GM23338 (cell line): ENCODE results near the gene ZNF483.

Source experiments
- CREB1 ChIP-seq: fragments of 250-450 bp; sonication (Bioruptor Pico); IDR thresholded peaks from 2 replicates; pipeline ENCODE4 v1.5.0; 2020; ENCODE audit warnings: low read depth, mild to moderate bottlenecking, moderate library complexity
- EZH2 ChIP-seq: fragments of 200-600 bp; sonication (generic); IDR thresholded peaks from one replicate; pipeline ENCODE4 v1.8.0; 2017; ENCODE audit warnings: antibody characterized with exemption, mild to moderate bottlenecking, low read depth; ENCODE audit not compliant: unreplicated experiment
- EZH2phosphoT487 ChIP-seq: fragments of 200-600 bp; sonication (generic); IDR thresholded peaks from one replicate; pipeline ENCODE4 v1.8.1; 2018; ENCODE audit warnings: antibody characterized with exemption; ENCODE audit not compliant: unreplicated experiment
- JUNB ChIP-seq: IDR thresholded peaks from one replicate; pipeline ENCODE4 v1.6.1; 2016; ENCODE audit warnings: antibody characterized with exemption; ENCODE audit not compliant: unreplicated experiment
- NANOG ChIP-seq: IDR thresholded peaks from 2 replicates; pipeline ENCODE4 v1.6.1; 2016; ENCODE audit warnings: antibody characterized with exemption, borderline replicate concordance
- POLR2AphosphoS5 ChIP-seq: IDR thresholded peaks from 2 replicates; pipeline ENCODE4 v1.6.1; 2016; ENCODE audit warnings: antibody characterized with exemption, low read depth
- STAT1 ChIP-seq: IDR thresholded peaks from one replicate; pipeline ENCODE4 v1.6.1; 2016; ENCODE audit warnings: antibody characterized with exemption; ENCODE audit not compliant: unreplicated experiment
- ZNF114 ChIP-seq: fragments of 250-450 bp; sonication (Bioruptor Pico); IDR thresholded peaks from 2 replicates; pipeline ENCODE4 v1.5.0; 2020; ENCODE audit warnings: mild to moderate bottlenecking, moderate library complexity
- ZNF331 ChIP-seq: fragments of 250-450 bp; sonication (Bioruptor Pico); IDR thresholded peaks from 2 replicates; pipeline ENCODE4 v1.5.0; 2020; ENCODE audit warnings: low read depth, mild to moderate bottlenecking, moderate library complexity
- TF ChIP-seq, protein P1 (sequence below), 2 experiments: fragments of 200-600 bp in 1 of 2; sonication (generic) in 1 of 2; conservative IDR thresholded peaks; 2 replicates each; pipeline versions ENCODE4 v1.5.1 to v1.6.1; 2016 to 2017; ENCODE audit warnings: antibody characterized with exemption in 2 of 2, low read depth in 2 of 2, mild to moderate bottlenecking in 2 of 2, moderate library complexity in 1 of 2
- TF ChIP-seq, protein P2 (sequence below): IDR thresholded peaks from one replicate; pipeline ENCODE4 v1.6.1; 2018; ENCODE audit warnings: antibody characterized with exemption; ENCODE audit not compliant: unreplicated experiment
- TF ChIP-seq, protein P3 (sequence below): IDR thresholded peaks from 2 replicates; pipeline ENCODE4 v1.6.1; 2016; ENCODE audit warnings: antibody characterized with exemption
- TF ChIP-seq, protein P4 (sequence below): fragments of 250-450 bp; sonication (Bioruptor Pico); IDR thresholded peaks from 2 replicates; pipeline ENCODE4 v1.5.0; 2020; ENCODE audit warnings: mild to moderate bottlenecking, moderate library complexity

DNA sequence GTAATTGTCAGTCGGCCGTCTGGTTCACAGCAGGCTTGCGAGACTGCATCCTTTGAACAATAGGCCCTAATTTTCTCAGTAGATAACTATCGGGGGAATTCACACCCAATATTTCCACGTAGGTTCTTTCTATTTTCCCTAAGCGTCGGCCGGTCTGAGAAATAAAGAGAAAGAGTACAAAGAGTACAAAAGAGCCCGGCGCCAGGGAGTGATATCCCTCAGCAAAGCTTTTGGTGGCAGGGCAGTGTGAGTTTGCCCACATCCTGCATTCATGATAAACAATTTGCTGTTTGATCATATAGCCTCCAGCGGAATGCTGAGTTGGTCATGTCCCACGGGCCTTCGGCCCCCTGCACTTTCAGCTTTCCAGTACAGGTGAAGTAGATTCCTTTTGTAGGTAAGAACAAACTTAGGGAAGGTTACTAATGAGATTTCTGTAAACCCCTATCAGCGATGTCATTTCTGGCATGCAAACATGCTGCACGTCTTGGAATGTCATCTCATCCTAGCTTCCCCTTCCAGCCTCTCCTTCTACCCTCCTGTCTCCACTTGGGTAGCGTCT, 79.2 kb downstream of the ZNF483 start:
- TF ChIP-seq, protein P1, sequence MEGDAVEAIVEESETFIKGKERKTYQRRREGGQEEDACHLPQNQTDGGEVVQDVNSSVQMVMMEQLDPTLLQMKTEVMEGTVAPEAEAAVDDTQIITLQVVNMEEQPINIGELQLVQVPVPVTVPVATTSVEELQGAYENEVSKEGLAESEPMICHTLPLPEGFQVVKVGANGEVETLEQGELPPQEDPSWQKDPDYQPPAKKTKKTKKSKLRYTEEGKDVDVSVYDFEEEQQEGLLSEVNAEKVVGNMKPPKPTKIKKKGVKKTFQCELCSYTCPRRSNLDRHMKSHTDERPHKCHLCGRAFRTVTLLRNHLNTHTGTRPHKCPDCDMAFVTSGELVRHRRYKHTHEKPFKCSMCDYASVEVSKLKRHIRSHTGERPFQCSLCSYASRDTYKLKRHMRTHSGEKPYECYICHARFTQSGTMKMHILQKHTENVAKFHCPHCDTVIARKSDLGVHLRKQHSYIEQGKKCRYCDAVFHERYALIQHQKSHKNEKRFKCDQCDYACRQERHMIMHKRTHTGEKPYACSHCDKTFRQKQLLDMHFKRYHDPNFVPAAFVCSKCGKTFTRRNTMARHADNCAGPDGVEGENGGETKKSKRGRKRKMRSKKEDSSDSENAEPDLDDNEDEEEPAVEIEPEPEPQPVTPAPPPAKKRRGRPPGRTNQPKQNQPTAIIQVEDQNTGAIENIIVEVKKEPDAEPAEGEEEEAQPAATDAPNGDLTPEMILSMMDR (conservative IDR thresholded peaks at IDR 0.05; ENCODE audit: low read depth in 2 of 2) = no peak
- TF ChIP-seq, protein P2, sequence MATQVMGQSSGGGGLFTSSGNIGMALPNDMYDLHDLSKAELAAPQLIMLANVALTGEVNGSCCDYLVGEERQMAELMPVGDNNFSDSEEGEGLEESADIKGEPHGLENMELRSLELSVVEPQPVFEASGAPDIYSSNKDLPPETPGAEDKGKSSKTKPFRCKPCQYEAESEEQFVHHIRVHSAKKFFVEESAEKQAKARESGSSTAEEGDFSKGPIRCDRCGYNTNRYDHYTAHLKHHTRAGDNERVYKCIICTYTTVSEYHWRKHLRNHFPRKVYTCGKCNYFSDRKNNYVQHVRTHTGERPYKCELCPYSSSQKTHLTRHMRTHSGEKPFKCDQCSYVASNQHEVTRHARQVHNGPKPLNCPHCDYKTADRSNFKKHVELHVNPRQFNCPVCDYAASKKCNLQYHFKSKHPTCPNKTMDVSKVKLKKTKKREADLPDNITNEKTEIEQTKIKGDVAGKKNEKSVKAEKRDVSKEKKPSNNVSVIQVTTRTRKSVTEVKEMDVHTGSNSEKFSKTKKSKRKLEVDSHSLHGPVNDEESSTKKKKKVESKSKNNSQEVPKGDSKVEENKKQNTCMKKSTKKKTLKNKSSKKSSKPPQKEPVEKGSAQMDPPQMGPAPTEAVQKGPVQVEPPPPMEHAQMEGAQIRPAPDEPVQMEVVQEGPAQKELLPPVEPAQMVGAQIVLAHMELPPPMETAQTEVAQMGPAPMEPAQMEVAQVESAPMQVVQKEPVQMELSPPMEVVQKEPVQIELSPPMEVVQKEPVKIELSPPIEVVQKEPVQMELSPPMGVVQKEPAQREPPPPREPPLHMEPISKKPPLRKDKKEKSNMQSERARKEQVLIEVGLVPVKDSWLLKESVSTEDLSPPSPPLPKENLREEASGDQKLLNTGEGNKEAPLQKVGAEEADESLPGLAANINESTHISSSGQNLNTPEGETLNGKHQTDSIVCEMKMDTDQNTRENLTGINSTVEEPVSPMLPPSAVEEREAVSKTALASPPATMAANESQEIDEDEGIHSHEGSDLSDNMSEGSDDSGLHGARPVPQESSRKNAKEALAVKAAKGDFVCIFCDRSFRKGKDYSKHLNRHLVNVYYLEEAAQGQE = no peak
- TF ChIP-seq EZH2 (no peak), POLR2AphosphoS5 (no peak), EZH2phosphoT487 (no peak), CREB1 (CRISPR knock-in tag) (no peak), ZNF114 (CRISPR knock-in tag) (no peak), STAT1 (no peak), ZNF331 (CRISPR knock-in tag) (no peak), JUNB (no peak), NANOG (no peak)
- TF ChIP-seq, protein P3, sequence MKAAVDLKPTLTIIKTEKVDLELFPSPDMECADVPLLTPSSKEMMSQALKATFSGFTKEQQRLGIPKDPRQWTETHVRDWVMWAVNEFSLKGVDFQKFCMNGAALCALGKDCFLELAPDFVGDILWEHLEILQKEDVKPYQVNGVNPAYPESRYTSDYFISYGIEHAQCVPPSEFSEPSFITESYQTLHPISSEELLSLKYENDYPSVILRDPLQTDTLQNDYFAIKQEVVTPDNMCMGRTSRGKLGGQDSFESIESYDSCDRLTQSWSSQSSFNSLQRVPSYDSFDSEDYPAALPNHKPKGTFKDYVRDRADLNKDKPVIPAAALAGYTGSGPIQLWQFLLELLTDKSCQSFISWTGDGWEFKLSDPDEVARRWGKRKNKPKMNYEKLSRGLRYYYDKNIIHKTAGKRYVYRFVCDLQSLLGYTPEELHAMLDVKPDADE = no peak
- TF ChIP-seq, protein P4, sequence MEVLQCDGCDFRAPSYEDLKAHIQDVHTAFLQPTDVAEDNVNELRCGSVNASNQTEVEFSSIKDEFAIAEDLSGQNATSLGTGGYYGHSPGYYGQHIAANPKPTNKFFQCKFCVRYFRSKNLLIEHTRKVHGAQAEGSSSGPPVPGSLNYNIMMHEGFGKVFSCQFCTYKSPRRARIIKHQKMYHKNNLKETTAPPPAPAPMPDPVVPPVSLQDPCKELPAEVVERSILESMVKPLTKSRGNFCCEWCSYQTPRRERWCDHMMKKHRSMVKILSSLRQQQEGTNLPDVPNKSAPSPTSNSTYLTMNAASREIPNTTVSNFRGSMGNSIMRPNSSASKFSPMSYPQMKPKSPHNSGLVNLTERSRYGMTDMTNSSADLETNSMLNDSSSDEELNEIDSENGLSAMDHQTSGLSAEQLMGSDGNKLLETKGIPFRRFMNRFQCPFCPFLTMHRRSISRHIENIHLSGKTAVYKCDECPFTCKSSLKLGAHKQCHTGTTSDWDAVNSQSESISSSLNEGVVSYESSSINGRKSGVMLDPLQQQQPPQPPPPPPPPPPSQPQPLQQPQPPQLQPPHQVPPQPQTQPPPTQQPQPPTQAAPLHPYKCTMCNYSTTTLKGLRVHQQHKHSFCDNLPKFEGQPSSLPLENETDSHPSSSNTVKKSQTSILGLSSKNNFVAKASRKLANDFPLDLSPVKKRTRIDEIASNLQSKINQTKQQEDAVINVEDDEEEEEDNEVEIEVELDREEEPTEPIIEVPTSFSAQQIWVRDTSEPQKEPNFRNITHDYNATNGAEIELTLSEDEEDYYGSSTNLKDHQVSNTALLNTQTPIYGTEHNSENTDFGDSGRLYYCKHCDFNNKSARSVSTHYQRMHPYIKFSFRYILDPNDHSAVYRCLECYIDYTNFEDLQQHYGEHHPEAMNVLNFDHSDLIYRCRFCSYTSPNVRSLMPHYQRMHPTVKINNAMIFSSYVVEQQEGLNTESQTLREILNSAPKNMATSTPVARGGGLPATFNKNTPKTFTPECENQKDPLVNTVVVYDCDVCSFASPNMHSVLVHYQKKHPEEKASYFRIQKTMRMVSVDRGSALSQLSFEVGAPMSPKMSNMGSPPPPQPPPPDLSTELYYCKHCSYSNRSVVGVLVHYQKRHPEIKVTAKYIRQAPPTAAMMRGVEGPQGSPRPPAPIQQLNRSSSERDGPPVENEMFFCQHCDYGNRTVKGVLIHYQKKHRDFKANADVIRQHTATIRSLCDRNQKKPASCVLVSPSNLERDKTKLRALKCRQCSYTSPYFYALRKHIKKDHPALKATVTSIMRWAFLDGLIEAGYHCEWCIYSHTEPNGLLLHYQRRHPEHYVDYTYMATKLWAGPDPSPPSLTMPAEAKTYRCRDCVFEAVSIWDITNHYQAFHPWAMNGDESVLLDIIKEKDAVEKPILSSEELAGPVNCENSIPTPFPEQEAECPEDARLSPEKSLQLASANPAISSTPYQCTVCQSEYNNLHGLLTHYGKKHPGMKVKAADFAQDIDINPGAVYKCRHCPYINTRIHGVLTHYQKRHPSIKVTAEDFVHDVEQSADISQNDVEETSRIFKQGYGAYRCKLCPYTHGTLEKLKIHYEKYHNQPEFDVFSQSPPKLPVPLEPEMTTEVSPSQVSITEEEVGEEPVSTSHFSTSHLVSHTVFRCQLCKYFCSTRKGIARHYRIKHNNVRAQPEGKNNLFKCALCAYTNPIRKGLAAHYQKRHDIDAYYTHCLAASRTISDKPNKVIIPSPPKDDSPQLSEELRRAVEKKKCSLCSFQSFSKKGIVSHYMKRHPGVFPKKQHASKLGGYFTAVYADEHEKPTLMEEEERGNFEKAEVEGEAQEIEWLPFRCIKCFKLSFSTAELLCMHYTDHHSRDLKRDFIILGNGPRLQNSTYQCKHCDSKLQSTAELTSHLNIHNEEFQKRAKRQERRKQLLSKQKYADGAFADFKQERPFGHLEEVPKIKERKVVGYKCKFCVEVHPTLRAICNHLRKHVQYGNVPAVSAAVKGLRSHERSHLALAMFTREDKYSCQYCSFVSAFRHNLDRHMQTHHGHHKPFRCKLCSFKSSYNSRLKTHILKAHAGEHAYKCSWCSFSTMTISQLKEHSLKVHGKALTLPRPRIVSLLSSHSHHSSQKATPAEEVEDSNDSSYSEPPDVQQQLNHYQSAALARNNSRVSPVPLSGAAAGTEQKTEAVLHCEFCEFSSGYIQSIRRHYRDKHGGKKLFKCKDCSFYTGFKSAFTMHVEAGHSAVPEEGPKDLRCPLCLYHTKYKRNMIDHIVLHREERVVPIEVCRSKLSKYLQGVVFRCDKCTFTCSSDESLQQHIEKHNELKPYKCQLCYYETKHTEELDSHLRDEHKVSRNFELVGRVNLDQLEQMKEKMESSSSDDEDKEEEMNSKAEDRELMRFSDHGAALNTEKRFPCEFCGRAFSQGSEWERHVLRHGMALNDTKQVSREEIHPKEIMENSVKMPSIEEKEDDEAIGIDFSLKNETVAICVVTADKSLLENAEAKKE (CRISPR knock-in tag) = no peak
